HEK293 (cell line): ENCODE measurements around the gene SNRNP70.

Source experiments
- CTCF ChIA-PET: fragments of 350-600 bp; formaldehyde crosslinking; extraction: SDS; loops from one replicate; lab custom pipeline; 2021; ENCODE audit warnings: antibody characterized with exemption; lab: Yijun Ruan, JAX
- POLR2A ChIA-PET: fragments of 300-600 bp; formaldehyde crosslinking; extraction: SDS; loops from one replicate; lab custom pipeline; 2020; ENCODE audit warnings: antibody characterized with exemption, inconsistent platforms; lab: Yijun Ruan, JAX
- H3K27ac ChIP-seq: fragments of 200-500 bp; sonication (Bioruptor generic); 2 replicates; pipeline ENCODE4 v1.5.1; 2014; ENCODE audit warnings: low read depth, low read length, control low read depth, inconsistent platforms; ENCODE audit errors: extremely low read depth
- H3K36me3 ChIP-seq, 2 experiments: fragments of 200-500 bp in 1 of 2; sonication (Bioruptor generic) in 1 of 2; 1 replicate in 1 of 2; 2 replicates in 1 of 2; pipeline ENCODE4 v1.5.1; 2014 to 2017; ENCODE audit warnings: inconsistent platforms in 2 of 2, low read length in 2 of 2; ENCODE audit not compliant: control insufficient read depth in 2 of 2, insufficient read depth in 1 of 2
- H3K4me1 ChIP-seq: fragments of 200-500 bp; sonication (Bioruptor generic); 2 replicates; pipeline ENCODE4 v1.5.1; 2014; ENCODE audit warnings: mild to moderate bottlenecking, low read length, inconsistent platforms; ENCODE audit not compliant: control insufficient read depth, insufficient read depth
- H3K4me3 ChIP-seq: 2 replicates; pipeline ENCODE4 v1.5.1; 2011; ENCODE audit warnings: low read depth, mild to moderate bottlenecking, control low read depth, low read length, moderate library complexity
- H3K9me3 ChIP-seq: fragments of 200-500 bp; sonication (Bioruptor generic); 2 replicates; pipeline ENCODE4 v1.5.1; 2014; ENCODE audit warnings: low read depth, low read length, inconsistent platforms; ENCODE audit not compliant: control insufficient read depth, insufficient read depth
- BCL11A ChIP-seq: fragments of 450-650 bp; formaldehyde crosslinking; IDR thresholded peaks from 2 replicates; pipeline ENCODE4 v1.5.1; 2016; ENCODE audit warnings: low read depth, missing biosample characterization, missing genetic modification characterization
- GLI2 ChIP-seq: fragments of 450-650 bp; formaldehyde crosslinking; IDR thresholded peaks from 2 replicates; pipeline ENCODE4; 2017; ENCODE audit warnings: missing biosample characterization, missing genetic modification characterization, low read depth, borderline replicate concordance
- GLIS1 ChIP-seq: fragments of 450-650 bp; formaldehyde crosslinking; IDR thresholded peaks from 2 replicates; pipeline ENCODE4 v1.5.1; 2016; ENCODE audit warnings: missing biosample characterization, missing genetic modification characterization
- GLIS2 ChIP-seq: fragments of 450-650 bp; formaldehyde crosslinking; IDR thresholded peaks from 2 replicates; pipeline ENCODE4 v1.5.1; 2016; ENCODE audit warnings: missing biosample characterization, missing genetic modification characterization
- KLF16 ChIP-seq: fragments of 450-650 bp; formaldehyde crosslinking; IDR thresholded peaks from 2 replicates; pipeline ENCODE4 v1.5.1; 2017; ENCODE audit warnings: missing biosample characterization, missing genetic modification characterization
- KLF8 ChIP-seq: fragments of 450-650 bp; formaldehyde crosslinking; IDR thresholded peaks from 2 replicates; pipeline ENCODE4 v1.5.1; 2016; ENCODE audit warnings: missing biosample characterization, missing genetic modification characterization
- MZF1 ChIP-seq: fragments of 450-650 bp; formaldehyde crosslinking; IDR thresholded peaks from 2 replicates; pipeline ENCODE4 v1.5.1; 2017; ENCODE audit warnings: missing biosample characterization, missing genetic modification characterization, borderline replicate concordance
- REPIN1 ChIP-seq: fragments of 450-650 bp; formaldehyde crosslinking; IDR thresholded peaks from 2 replicates; pipeline ENCODE4 v1.5.1; 2017; ENCODE audit warnings: missing biosample characterization, missing genetic modification characterization, low read depth
- SP2 ChIP-seq: fragments of 450-650 bp; formaldehyde crosslinking; IDR thresholded peaks from 2 replicates; pipeline ENCODE4 v1.5.1; 2016; ENCODE audit warnings: missing biosample characterization, missing genetic modification characterization
- SP3 ChIP-seq: fragments of 450-650 bp; formaldehyde crosslinking; IDR thresholded peaks from 2 replicates; pipeline ENCODE4 v1.5.1; 2016; ENCODE audit warnings: missing biosample characterization, missing genetic modification characterization
- YY2 ChIP-seq: fragments of 450-650 bp; formaldehyde crosslinking; IDR thresholded peaks from 2 replicates; pipeline ENCODE4 v1.5.1; 2016; ENCODE audit warnings: missing biosample characterization, missing genetic modification characterization
- ZBTB1 ChIP-seq: fragments of 450-650 bp; formaldehyde crosslinking; IDR thresholded peaks from 2 replicates; pipeline ENCODE4 v1.5.1; 2016; ENCODE audit warnings: missing biosample characterization, missing genetic modification characterization
- ZBTB20 ChIP-seq: fragments of 450-650 bp; formaldehyde crosslinking; IDR thresholded peaks from 2 replicates; pipeline ENCODE4 v1.5.1; 2016; ENCODE audit warnings: missing biosample characterization, missing genetic modification characterization
- ZFHX2 ChIP-seq: fragments of 450-650 bp; formaldehyde crosslinking; conservative IDR thresholded peaks from 2 replicates; pipeline ENCODE4 v1.5.1; 2016; ENCODE audit warnings: missing biosample characterization, missing genetic modification characterization
- ZFP69B ChIP-seq: fragments of 450-650 bp; formaldehyde crosslinking; IDR thresholded peaks from 2 replicates; pipeline ENCODE4 v1.5.1; 2016; ENCODE audit warnings: missing biosample characterization, missing genetic modification characterization
- ZIC2 ChIP-seq: fragments of 450-650 bp; formaldehyde crosslinking; IDR thresholded peaks from 2 replicates; pipeline ENCODE4 v1.5.1; 2016; ENCODE audit warnings: missing biosample characterization, missing genetic modification characterization
- ZNF114 ChIP-seq: fragments of 450-650 bp; formaldehyde crosslinking; IDR thresholded peaks from 2 replicates; pipeline ENCODE4 v1.5.0; 2017; ENCODE audit warnings: missing biosample characterization, missing genetic modification characterization
- ZNF169 ChIP-seq: fragments of 450-650 bp; formaldehyde crosslinking; IDR thresholded peaks from 2 replicates; pipeline ENCODE4 v1.5.1; 2016; ENCODE audit warnings: missing biosample characterization, missing genetic modification characterization
- ZNF23 ChIP-seq: fragments of 450-650 bp; formaldehyde crosslinking; IDR thresholded peaks from 2 replicates; pipeline ENCODE4 v1.5.1; 2016; ENCODE audit warnings: missing biosample characterization, missing genetic modification characterization, borderline replicate concordance
- ZNF24 ChIP-seq: fragments of 450-650 bp; formaldehyde crosslinking; IDR thresholded peaks from 2 replicates; pipeline ENCODE4 v1.5.1; 2016; ENCODE audit warnings: missing biosample characterization, missing genetic modification characterization
- ZNF311 ChIP-seq: fragments of 450-650 bp; formaldehyde crosslinking; IDR thresholded peaks from 2 replicates; pipeline ENCODE4 v1.5.1; 2017; ENCODE audit warnings: missing biosample characterization, missing genetic modification characterization, borderline replicate concordance
- ZNF324 ChIP-seq: fragments of 450-650 bp; formaldehyde crosslinking; IDR thresholded peaks from 2 replicates; pipeline ENCODE4 v1.5.1; 2016; ENCODE audit warnings: missing biosample characterization, missing genetic modification characterization
- ZNF341 ChIP-seq: fragments of 450-650 bp; formaldehyde crosslinking; IDR thresholded peaks from 2 replicates; pipeline ENCODE4; 2016; ENCODE audit warnings: low read depth, missing biosample characterization, missing genetic modification characterization
- ZNF350 ChIP-seq: fragments of 450-650 bp; formaldehyde crosslinking; IDR thresholded peaks from 2 replicates; pipeline ENCODE4 v1.5.0; 2017; ENCODE audit warnings: missing biosample characterization, mild to moderate bottlenecking, missing genetic modification characterization
- ZNF366 ChIP-seq: fragments of 450-650 bp; formaldehyde crosslinking; conservative IDR thresholded peaks from 2 replicates; pipeline ENCODE4 v1.5.1; 2016; ENCODE audit warnings: missing biosample characterization, missing genetic modification characterization
- ZNF394 ChIP-seq: fragments of 450-650 bp; formaldehyde crosslinking; IDR thresholded peaks from 2 replicates; pipeline ENCODE4 v1.5.1; 2016; ENCODE audit warnings: missing biosample characterization, missing genetic modification characterization, mild to moderate bottlenecking, moderate library complexity, borderline replicate concordance
- ZNF398 ChIP-seq: fragments of 450-650 bp; formaldehyde crosslinking; IDR thresholded peaks from 2 replicates; pipeline ENCODE4 v1.5.1; 2017; ENCODE audit warnings: missing biosample characterization, missing genetic modification characterization
- ZNF449 ChIP-seq: fragments of 450-650 bp; formaldehyde crosslinking; IDR thresholded peaks from 2 replicates; pipeline ENCODE4 v1.5.1; 2017; ENCODE audit warnings: missing biosample characterization, mild to moderate bottlenecking, missing genetic modification characterization, moderate library complexity
- ZNF501 ChIP-seq: fragments of 450-650 bp; formaldehyde crosslinking; IDR thresholded peaks from 2 replicates; pipeline ENCODE4 v1.5.1; 2016; ENCODE audit warnings: missing biosample characterization, missing genetic modification characterization
- ZNF549 ChIP-seq: fragments of 450-650 bp; IDR thresholded peaks from 2 replicates; pipeline ENCODE4 v1.5.1; 2018; ENCODE audit warnings: missing biosample characterization, missing genetic modification characterization, mild to moderate bottlenecking, inconsistent platforms, moderate library complexity
- ZNF580 ChIP-seq: fragments of 450-650 bp; formaldehyde crosslinking; IDR thresholded peaks from 2 replicates; pipeline ENCODE4 v1.5.1; 2016; ENCODE audit warnings: missing biosample characterization, missing genetic modification characterization
- ZNF654 ChIP-seq: fragments of 450-650 bp; formaldehyde crosslinking; IDR thresholded peaks from 2 replicates; pipeline ENCODE4 v1.5.1; 2016; ENCODE audit warnings: low read depth, missing biosample characterization, missing genetic modification characterization
- ZNF707 ChIP-seq: fragments of 450-650 bp; formaldehyde crosslinking; IDR thresholded peaks from 2 replicates; pipeline ENCODE4 v1.5.1; 2016; ENCODE audit warnings: missing biosample characterization, missing genetic modification characterization
- ZNF843 ChIP-seq: fragments of 450-650 bp; formaldehyde crosslinking; IDR thresholded peaks from 2 replicates; pipeline ENCODE4 v1.5.1; 2016; ENCODE audit warnings: missing biosample characterization, missing genetic modification characterization

SNRNP70 gene

GRCh38 chr19:49142866-49143335 lies 57.6 kb downstream of the SNRNP70 start (continued):
- TF ChIP-seq REPIN1 (tag by site-specific recombination) (no peak), GLIS1 (tag by site-specific recombination) (peak; percentile 63), ZNF341 (peak; percentile 34), SP3 (peak; percentile 22; the same call in 1 of the 2 replicates)

GRCh38 chr19:49145573-49146407 lies 60.5 kb downstream of the SNRNP70 start:
- H3K4me1 ChIP-seq = peaks cover 6% of the 10 kb centered on the region
- H3K36me3 ChIP-seq = no peaks in the 10 kb centered on the region; a peak in 1 of 3 replicates
- peak overlapping the region; percentile 34 for H3K4me3 ChIP-seq
- CTCF ChIA-PET = interaction anchor here (0.5 to 6.6 kb wide), 35 partner anchors 10 to 472 kb away, joined by 3 to 70 read pairs (median 5); partner anchors contain the start of genes GYS1, HRC, LIN7B and RUVBL2
- no peaks in the 10 kb centered on the region for H3K9me3 ChIP-seq
- POLR2A ChIA-PET = interaction anchor here (0.5 to 1.6 kb wide), 5 partner anchors 18 to 170 kb away, joined by 3 to 5 read pairs (median 4); partner anchors contain the start of gene PPFIA3
- H3K27ac ChIP-seq = no peak overlapping the region; the same call in 1 of the 2 replicates
- TF ChIP-seq ZNF580 (tag by site-specific recombination) = 0 out of 2 replicates have a peak, but pooled peaks have one; percentile 33
- peak; percentile 10; the same call in 1 of the 2 replicates for TF ChIP-seq ZNF449
- TF ChIP-seq ZNF24 (tag by site-specific recombination) = 0 out of 2 replicates have a peak, but pooled peaks have one; percentile 31
- TF ChIP-seq GLIS2 (tag by site-specific recombination) = peak; percentile 88
- peak; percentile 48; the same call in 1 of the 2 replicates for TF ChIP-seq ZIC2 (tag by site-specific recombination)
- peak; percentile 63; the same call in 1 of the 2 replicates for TF ChIP-seq KLF8 (tag by site-specific recombination)
- no peak for TF ChIP-seq GLI2 (tag by site-specific recombination)
- peak; percentile 28 for TF ChIP-seq SP2 (tag by site-specific recombination)
- TF ChIP-seq YY2 (tag by site-specific recombination) = peak; percentile 36; the same call in 1 of the 2 replicates
- TF ChIP-seq ZNF843 (tag by site-specific recombination) = no peak
- TF ChIP-seq ZNF350 (tag by site-specific recombination) = no peak
- no peak for TF ChIP-seq ZNF311 (tag by site-specific recombination)
- TF ChIP-seq KLF16 (tag by site-specific recombination) = 0 out of 2 replicates have a peak, but pooled peaks have one; percentile 43
- TF ChIP-seq ZNF366 (tag by site-specific recombination) = peak; percentile 41
- TF ChIP-seq MZF1 (tag by site-specific recombination) = no peak
- TF ChIP-seq ZNF549 (tag by site-specific recombination) = no peak
- TF ChIP-seq ZNF398 = peak; percentile 76
- TF ChIP-seq GLIS1 (tag by site-specific recombination) = peak; percentile 69
- TF ChIP-seq ZBTB20 = peak; percentile 28; the same call in 1 of the 2 replicates
- peak; percentile 65 for TF ChIP-seq ZNF501 (tag by site-specific recombination)
- peak; percentile 45; the same call in 1 of the 2 replicates for TF ChIP-seq ZNF394
- peak; percentile 64 for TF ChIP-seq ZFHX2
- TF ChIP-seq ZBTB1 (tag by site-specific recombination) = no peak
- 0 out of 2 replicates have a peak, but pooled peaks have one; percentile 28 for TF ChIP-seq ZNF324
- TF ChIP-seq ZNF169 = no peak
- 0 out of 2 replicates have a peak, but pooled peaks have one; percentile 15 for TF ChIP-seq ZFP69B (tag by site-specific recombination)
- peak; percentile 61 for TF ChIP-seq ZNF654 (tag by site-specific recombination)
- TF ChIP-seq ZNF707 = no peak
- no peak for TF ChIP-seq ZNF23 (tag by site-specific recombination)
- TF ChIP-seq ZNF114 = no peak
- 0 out of 2 replicates have a peak, but pooled peaks have one; percentile 40 for TF ChIP-seq BCL11A (tag by site-specific recombination)
